22Rv1 (cell line): Measurements from ENCODE around the gene NRDE2.

ENCODE experiments used
- H3K27ac ChIP-seq: fragments of 450-650 bp; 2 replicates; pipeline ENCODE4 v1.5.1; 2017
- CTCF ChIP-seq: fragments of 450-650 bp; IDR thresholded peaks from 2 replicates; pipeline ENCODE4 v1.5.1; 2017; ENCODE audit warnings: mild to moderate bottlenecking
- ZFX ChIP-seq: fragments of 450-650 bp; IDR thresholded peaks from 2 replicates; pipeline ENCODE4 v1.6.1; 2017; ENCODE audit warnings: antibody characterized with exemption, borderline replicate concordance

The NRDE2 gene

GRCh38 chr14:90295870-90296516 lies 35.7 kb downstream of the NRDE2 start:
- H3K27ac ChIP-seq = no peak overlapping the region
- TF ChIP-seq ZFX (no peak), CTCF (no peak)

- no peak for TF ChIP-seq CTCF
- no peak for TF ChIP-seq ZFX
- no peak overlapping the region for H3K27ac ChIP-seq
Observed at GRCh38 chr14:90294872-90295271, 36.9 kb downstream of the NRDE2 start.

GRCh38 chr14:90293766-90294730 lies 37.7 kb downstream of the NRDE2 start:
- TF ChIP-seq CTCF (no peak), ZFX (no peak)
- no peak overlapping the region for H3K27ac ChIP-seq

- TF ChIP-seq CTCF (no peak), ZFX (no peak)
- H3K27ac ChIP-seq = no peak overlapping the region
Observed at GRCh38 chr14:90291699-90292098, 40.0 kb downstream of the NRDE2 start.

GRCh38 chr14:90290337-90291011 lies 41.3 kb downstream of the NRDE2 start:
- H3K27ac ChIP-seq = no peak overlapping the region
- TF ChIP-seq ZFX (no peak), CTCF (no peak)

GRCh38 chr14:90288651-90289355 lies 42.9 kb downstream of the NRDE2 start:
- H3K27ac ChIP-seq = no peak overlapping the region

GRCh38 chr14:90287791-90288190 lies 44.0 kb downstream of the NRDE2 start:
- TF ChIP-seq ZFX (no peak), CTCF (no peak)
- no peak overlapping the region for H3K27ac ChIP-seq

More at GRCh38 chr14:90288651-90289355, 42.9 kb downstream of the NRDE2 start:
- no peak for TF ChIP-seq ZFX
